GM13976 (cell line): Measurements from ENCODE around the gene CNOT3.
"Not testable (repeated sequence)": the region's sequence is repeated elsewhere in the genome, so short reads cannot be mapped to it uniquely, and the experiment has no call there.

Experiments used
- DNase-seq: peaks from one replicate; pipeline ENCODE4 v3.0.0; 2012; ENCODE audit warnings: low spot score
- in situ Hi-C: fragments of 300-500 bp; cut with MboI; formaldehyde crosslinking; loops from one replicate; pipeline ENCODE4 v1.12.0; 2022; ENCODE audit warnings: low sequenced_read_pairs, mixed read lengths, inconsistent platforms; ENCODE audit not compliant: unreplicated experiment
- TF ChIP-seq, protein P1 (sequence below): IDR thresholded peaks from 2 replicates; pipeline ENCODE4 v1.5.1; 2012; ENCODE audit warnings: borderline replicate concordance, mild to moderate bottlenecking; ENCODE audit not compliant: insufficient read depth; ENCODE audit errors: extremely low read depth, missing control alignments, control extremely low read depth

Gene CNOT3

DNA sequence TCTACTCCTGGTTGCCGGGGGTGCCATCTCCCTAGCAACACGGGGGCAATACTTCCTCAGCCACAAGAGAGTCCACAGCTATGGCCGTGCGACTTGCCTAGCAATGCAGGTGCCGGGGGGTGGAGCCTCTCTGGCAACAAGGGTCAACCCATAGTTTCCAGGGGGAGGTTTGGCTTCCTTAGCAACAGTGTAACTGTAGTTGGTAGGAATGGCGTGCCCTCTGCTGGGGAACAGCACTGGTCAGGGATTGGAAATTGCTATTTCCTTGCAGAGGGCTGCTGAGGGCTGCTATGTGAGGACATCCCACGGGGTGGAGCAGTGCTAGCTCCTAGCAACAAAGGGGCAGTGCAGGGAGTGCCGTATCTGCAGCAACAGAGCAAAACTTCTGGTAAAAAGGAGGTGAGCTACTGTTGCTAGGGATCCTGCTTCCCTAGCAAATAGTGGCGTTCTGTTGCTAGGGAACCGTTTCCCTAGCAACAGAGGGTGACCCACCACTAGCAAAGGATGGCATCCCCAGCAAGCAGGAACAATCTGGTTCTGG lies 42.4 kb downstream of the CNOT3 start:
- DNase-seq: peak; percentile 25
- TF ChIP-seq, protein P1, sequence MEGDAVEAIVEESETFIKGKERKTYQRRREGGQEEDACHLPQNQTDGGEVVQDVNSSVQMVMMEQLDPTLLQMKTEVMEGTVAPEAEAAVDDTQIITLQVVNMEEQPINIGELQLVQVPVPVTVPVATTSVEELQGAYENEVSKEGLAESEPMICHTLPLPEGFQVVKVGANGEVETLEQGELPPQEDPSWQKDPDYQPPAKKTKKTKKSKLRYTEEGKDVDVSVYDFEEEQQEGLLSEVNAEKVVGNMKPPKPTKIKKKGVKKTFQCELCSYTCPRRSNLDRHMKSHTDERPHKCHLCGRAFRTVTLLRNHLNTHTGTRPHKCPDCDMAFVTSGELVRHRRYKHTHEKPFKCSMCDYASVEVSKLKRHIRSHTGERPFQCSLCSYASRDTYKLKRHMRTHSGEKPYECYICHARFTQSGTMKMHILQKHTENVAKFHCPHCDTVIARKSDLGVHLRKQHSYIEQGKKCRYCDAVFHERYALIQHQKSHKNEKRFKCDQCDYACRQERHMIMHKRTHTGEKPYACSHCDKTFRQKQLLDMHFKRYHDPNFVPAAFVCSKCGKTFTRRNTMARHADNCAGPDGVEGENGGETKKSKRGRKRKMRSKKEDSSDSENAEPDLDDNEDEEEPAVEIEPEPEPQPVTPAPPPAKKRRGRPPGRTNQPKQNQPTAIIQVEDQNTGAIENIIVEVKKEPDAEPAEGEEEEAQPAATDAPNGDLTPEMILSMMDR: no peak
- in situ Hi-C loops: no loop called here

DNA sequence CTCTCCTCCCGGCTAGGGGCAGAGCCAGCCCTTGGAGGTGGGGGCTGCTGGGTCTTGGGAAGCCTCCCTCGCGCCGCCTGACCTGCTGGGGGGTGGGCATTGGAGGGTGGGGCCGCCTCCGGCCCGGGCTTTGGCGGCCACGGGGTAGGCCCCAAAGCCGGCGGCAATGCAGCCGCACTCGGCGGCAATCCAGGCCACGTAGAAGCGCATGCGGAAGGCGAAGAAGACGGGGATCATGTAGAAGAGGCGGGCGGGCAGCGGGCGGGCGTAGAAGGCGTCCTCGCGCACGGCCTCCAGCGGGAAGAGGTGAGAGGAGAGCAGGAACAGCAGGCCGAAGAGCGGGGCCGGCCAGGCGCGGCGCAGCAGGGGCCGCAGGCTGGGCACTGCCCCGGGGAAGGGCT lies 43.1 kb downstream of the CNOT3 start:
- DNase-seq: no peak
- in situ Hi-C loops: no loop called here
- TF ChIP-seq, protein P1: no peak

DNA sequence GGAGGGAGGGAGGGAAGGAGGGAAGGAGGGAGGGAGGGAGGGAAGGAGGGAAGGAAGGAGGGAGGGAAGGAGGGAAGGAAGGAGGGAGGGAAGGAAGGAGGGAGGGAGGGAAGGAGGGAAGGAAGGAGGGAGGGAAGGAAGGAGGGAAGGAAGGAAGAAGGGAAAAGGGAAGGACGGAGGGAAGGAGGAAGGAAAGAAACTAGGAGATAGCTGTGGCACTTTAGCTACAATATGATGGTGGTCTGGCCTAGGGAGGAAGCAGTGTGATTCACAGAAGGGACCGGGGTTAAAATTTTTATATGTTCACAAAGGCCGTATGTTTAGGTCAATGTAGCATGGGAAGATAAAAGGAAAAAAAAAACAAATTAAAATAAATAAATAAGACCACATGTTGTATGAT lies 44.3 kb downstream of the CNOT3 start:
- DNase-seq, in situ Hi-C loops: not testable (repeated sequence)

DNA sequence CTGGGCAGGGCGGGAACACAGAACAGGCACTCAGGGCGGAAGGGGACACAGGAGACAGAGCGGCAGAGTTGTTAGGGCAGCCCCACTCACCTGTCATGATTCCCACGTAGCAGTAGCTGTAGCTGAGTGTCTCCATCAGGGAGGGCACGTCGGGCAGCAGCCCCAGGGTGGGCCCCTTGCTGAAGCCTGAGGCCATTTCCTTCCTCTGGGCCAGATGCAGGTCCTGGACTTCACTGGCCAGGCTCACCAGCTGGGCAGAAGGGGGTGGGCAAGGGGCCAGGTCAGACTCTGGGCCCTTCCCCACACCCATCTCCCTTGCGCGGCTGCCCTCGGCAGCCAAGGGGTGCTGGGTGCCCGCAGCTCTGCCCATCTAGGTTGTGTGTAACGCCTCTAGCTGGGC lies 45.9 kb downstream of the CNOT3 start:
- in situ Hi-C loops: no loop called here

DNA sequence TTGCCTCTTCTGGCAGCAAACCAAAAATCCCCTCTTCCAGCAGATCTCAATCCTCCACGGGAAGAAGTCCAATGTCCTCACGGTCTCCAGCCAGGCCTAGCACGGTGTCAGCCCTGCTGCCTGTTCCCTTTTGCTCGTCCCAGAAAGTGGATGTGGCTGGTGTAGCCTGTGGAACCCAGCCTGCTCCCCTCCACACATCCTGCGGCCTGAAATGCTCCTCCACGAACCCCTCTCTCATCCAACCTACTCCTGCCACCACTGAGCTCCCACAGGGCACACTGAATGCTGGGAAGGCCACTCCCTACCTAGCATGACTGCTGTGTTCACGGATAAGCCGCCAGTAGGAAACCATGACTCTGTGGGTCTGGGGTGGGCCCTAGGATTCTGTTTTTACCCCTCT lies 48.8 kb downstream of the CNOT3 start:
- in situ Hi-C loops: no loop called here
- no peak for DNase-seq
- TF ChIP-seq, protein P1: no peak

More for the DNA sequence above, 45.9 kb downstream of the CNOT3 start:
- DNase-seq: no peak
- TF ChIP-seq, protein P1: no peak

DNA sequence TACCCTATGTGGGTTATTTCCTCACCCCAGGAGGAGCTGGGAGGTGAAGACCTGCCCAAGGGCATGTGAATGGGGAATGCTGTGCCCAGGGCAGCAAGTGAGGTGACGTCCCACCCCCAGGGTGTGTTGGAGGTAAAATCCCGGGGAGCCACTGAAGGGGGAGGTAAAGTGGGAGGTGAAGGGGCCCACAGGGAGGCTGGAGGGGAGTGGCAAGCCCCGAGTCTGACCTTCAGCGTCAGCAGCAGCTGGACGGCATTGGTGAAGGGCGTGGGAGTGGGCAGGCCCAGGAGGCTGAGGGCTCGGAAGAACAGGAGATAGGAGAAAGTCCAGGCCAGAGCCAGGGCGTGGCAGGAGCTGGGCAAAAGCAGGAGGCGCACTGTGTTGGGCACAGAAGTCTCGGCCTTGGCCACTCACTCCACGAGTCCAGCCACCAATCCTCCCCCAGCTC lies 49.4 kb downstream of the CNOT3 start:
- no peak for DNase-seq
- TF ChIP-seq, protein P1: no peak
- in situ Hi-C loops: no loop called here

DNA sequence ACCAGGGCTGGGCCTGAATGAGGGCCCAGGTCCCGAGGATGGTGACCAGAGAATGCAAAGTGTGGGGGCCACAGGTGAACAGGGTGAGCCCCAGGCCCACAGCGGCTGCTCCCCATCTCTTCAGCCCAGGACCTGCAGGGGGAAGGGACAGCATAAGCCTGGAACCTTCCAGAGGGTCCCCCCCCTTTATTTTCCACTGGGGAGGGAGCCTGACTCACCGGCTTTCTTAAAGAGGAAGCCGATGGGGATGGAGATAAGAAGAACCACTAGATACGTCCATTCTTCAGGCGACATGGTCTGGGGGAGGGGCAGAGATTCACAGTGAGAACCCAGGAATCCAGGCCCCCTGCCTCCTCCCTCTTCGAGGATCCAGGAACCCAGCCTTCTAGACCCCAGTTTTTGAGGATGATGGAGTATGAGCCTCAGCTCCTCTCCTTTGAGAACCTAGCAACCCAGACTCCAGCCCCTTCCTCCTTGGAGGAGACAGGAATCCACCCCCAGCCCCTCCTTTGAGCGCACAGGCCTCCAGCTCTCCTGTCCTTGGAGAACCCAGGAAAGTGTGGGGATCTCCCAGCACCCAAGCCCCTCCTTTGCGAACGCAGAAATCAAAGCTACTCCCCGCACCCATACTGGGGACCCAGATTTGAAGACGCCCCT lies 50.8 kb downstream of the CNOT3 start:
- TF ChIP-seq, protein P1: no peak
- in situ Hi-C loops: no loop called here

More for the DNA sequence above, 50.8 kb downstream of the CNOT3 start:
- DNase-seq: no peak
